ENCODE measurements around the gene SHOX. TPM values are rescaled to one million over a fixed set of nuclear protein-coding genes. Genes with fewer than 3 reads are reported as not detected.
"Not testable (repeated sequence)": the region's sequence is repeated elsewhere in the genome, so short reads cannot be mapped to it uniquely, and the experiment has no call there.

The SHOX gene
- total RNA-seq, 3 donors from 2014 or later (not counting 1 experiment from before 2014, with no cell fraction given) = not detected

GRCh38 chrX:621705-622503, 8.7 kb upstream of the SHOX start:
- Mint-ChIP-seq H3K9me3 (peaks cover 20 to 25% of the 10 kb centered on the region in 2 donors), H3K27ac (no peak overlapping the region), H3K27me3 (ENCODE audit: low read depth in 2 of 2) (peaks cover 48 to 60% of the 10 kb centered on the region in 2 donors), H3K4me1 (peaks cover 0 to 10% of the 10 kb centered on the region in 2 donors), H3K36me3 (no peaks in the 10 kb centered on the region), H3K4me3 (no peak overlapping the region)
- no peaks in the 10 kb centered on the region for H3K9me3 ChIP-seq (ENCODE audit: control insufficient read depth, insufficient read depth, low read length)
- no peak for ATAC-seq
- WGBS (ENCODE audit: insufficient coverage) = 32% methylated on average over 9 of the region's 11 CpGs
- peaks cover 6% of the 10 kb centered on the region for H3K27me3 ChIP-seq (ENCODE audit: control insufficient read depth, insufficient read depth, low read length)
- H3K27ac ChIP-seq (ENCODE audit: low read length) = no peak overlapping the region
- H3K4me3 ChIP-seq (ENCODE audit: low read length) = no peak overlapping the region
- TF ChIP-seq, protein P1, sequence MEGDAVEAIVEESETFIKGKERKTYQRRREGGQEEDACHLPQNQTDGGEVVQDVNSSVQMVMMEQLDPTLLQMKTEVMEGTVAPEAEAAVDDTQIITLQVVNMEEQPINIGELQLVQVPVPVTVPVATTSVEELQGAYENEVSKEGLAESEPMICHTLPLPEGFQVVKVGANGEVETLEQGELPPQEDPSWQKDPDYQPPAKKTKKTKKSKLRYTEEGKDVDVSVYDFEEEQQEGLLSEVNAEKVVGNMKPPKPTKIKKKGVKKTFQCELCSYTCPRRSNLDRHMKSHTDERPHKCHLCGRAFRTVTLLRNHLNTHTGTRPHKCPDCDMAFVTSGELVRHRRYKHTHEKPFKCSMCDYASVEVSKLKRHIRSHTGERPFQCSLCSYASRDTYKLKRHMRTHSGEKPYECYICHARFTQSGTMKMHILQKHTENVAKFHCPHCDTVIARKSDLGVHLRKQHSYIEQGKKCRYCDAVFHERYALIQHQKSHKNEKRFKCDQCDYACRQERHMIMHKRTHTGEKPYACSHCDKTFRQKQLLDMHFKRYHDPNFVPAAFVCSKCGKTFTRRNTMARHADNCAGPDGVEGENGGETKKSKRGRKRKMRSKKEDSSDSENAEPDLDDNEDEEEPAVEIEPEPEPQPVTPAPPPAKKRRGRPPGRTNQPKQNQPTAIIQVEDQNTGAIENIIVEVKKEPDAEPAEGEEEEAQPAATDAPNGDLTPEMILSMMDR (IDR thresholded peaks at IDR 0.05) = no peak
- intact Hi-C loops (cut with micrococcal nuclease) = no loop called here
- no peaks in the 10 kb centered on the region for H3K4me1 ChIP-seq (ENCODE audit: control insufficient read depth, insufficient read depth, low read length)
- no peaks in the 10 kb centered on the region for H3K36me3 ChIP-seq (ENCODE audit: control insufficient read depth, insufficient read depth, low read length)
- no peak for DNase-seq

DNA sequence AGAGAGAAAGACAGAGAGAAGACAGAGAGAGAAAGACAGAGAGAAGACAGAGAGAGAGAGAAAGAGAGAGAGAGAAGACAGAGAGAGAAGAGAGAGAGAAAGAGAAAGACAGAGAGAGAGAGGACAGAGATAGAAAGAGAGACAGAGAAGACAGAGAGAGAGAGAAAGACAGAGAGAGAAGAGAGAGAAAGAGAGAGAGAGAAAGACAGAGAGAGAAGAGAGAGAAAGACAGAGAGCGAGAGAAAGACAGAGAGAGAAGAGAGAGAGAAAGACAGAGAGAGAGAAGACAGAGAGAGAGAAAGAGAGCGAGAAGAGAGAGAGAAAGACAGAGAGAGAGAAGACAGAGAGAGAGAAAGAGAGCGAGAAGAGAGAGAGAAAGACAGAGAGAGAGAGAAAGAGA, 7.8 kb upstream of the SHOX start:
- H3K36me3 ChIP-seq (ENCODE audit: control insufficient read depth, insufficient read depth, low read length); H3K4me3 Mint-ChIP-seq; H3K36me3 Mint-ChIP-seq; H3K9me3 ChIP-seq (ENCODE audit: control insufficient read depth, insufficient read depth, low read length); ATAC-seq; H3K4me1 ChIP-seq (ENCODE audit: control insufficient read depth, insufficient read depth, low read length); H3K4me3 ChIP-seq (ENCODE audit: low read length); intact Hi-C loops (cut with micrococcal nuclease); H3K27ac Mint-ChIP-seq; H3K27ac ChIP-seq (ENCODE audit: low read length); DNase-seq; H3K27me3 ChIP-seq (ENCODE audit: control insufficient read depth, insufficient read depth, low read length): not testable (repeated sequence)
- peaks cover 21 to 26% of the 10 kb centered on the region in 2 donors for H3K9me3 Mint-ChIP-seq
- WGBS (ENCODE audit: insufficient coverage) = 64% methylated on average over 3 of the region's 3 CpGs
- peaks cover 0 to 10% of the 10 kb centered on the region in 2 donors for H3K4me1 Mint-ChIP-seq
- peaks cover 53 to 68% of the 10 kb centered on the region in 2 donors for H3K27me3 Mint-ChIP-seq (ENCODE audit: low read depth in 2 of 2)

GRCh38 chrX:623268-623598, 7.4 kb upstream of the SHOX start:
- DNase-seq (no peak), ATAC-seq (no peak)
- Mint-ChIP-seq H3K9me3 (peaks cover 19 to 26% of the 10 kb centered on the region in 2 donors), H3K27me3 (ENCODE audit: low read depth in 2 of 2) (peaks cover 54 to 68% of the 10 kb centered on the region in 2 donors), H3K27ac (no peak overlapping the region), H3K4me3 (no peak overlapping the region), H3K36me3 (no peaks in the 10 kb centered on the region), H3K4me1 (peaks cover 0 to 10% of the 10 kb centered on the region in 2 donors)
- H3K4me1 ChIP-seq (ENCODE audit: control insufficient read depth, insufficient read depth, low read length) = no peaks in the 10 kb centered on the region
- TF ChIP-seq, protein P1 (IDR thresholded peaks at IDR 0.05) = no peak
- H3K36me3 ChIP-seq (ENCODE audit: control insufficient read depth, insufficient read depth, low read length) = no peaks in the 10 kb centered on the region
- no peak overlapping the region for H3K27ac ChIP-seq (ENCODE audit: low read length)
- peaks cover 4% of the 10 kb centered on the region for H3K9me3 ChIP-seq (ENCODE audit: control insufficient read depth, insufficient read depth, low read length)
- intact Hi-C loops (cut with micrococcal nuclease) = no loop called here
- 4% methylated on average over 5 of the region's 6 CpGs for WGBS (ENCODE audit: insufficient coverage)
- peaks cover 6% of the 10 kb centered on the region for H3K27me3 ChIP-seq (ENCODE audit: control insufficient read depth, insufficient read depth, low read length)
- no peak overlapping the region for H3K4me3 ChIP-seq (ENCODE audit: low read length)

DNA sequence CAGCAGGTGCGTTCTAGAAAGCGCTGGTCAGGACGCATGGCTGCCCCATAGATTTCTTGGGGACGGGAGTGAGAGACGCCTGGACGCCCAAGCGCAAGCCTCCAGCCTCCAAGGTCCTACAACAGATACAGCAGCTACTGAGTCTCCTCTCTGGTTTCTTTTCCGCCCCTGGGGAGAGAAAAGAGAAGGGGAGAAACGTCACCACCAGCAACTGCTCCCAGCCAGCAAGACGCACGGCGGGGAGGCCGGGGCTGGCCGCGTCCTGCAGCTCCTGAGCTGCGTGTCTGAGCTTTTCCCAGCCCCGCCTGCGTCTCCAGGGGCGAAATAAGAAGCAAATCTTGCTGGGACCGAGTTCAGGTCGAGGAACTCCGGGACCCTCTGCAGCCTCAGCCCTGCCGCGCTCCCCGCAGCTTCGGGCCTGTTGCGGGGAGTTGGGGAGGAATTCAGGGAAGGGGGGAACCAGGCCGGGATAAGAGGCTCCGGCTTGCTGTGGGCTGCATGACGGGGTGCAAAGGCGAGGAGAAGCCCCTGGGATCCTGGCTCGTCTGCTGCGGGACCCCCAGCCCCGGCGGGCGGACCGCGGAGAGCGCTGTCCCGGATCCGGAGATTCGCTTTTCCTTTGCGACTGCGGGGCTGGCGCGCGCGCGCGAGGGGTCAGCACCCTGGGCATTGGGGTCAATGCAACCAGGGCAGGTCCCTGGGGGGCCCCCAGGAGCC, 6.8 kb upstream of the SHOX start:
- H3K27ac ChIP-seq (ENCODE audit: low read length) = no peak overlapping the region
- peaks cover 6% of the 10 kb centered on the region for H3K27me3 ChIP-seq (ENCODE audit: control insufficient read depth, insufficient read depth, low read length)
- ATAC-seq (no peak), DNase-seq (no peak)
- WGBS (ENCODE audit: insufficient coverage) = 8% methylated on average over 50 of the region's 50 CpGs
- Mint-ChIP-seq H3K9me3 (peaks cover 16 to 26% of the 10 kb centered on the region in 2 donors), H3K4me3 (no peak overlapping the region), H3K36me3 (no peaks in the 10 kb centered on the region), H3K27ac (no peak overlapping the region), H3K4me1 (peaks cover 0 to 10% of the 10 kb centered on the region in 2 donors), H3K27me3 (ENCODE audit: low read depth in 2 of 2) (peaks cover 51 to 67% of the 10 kb centered on the region in 2 donors)
- H3K4me1 ChIP-seq (ENCODE audit: control insufficient read depth, insufficient read depth, low read length) = no peaks in the 10 kb centered on the region
- intact Hi-C loops (cut with micrococcal nuclease) = no loop called here
- TF ChIP-seq, protein P1 (IDR thresholded peaks at IDR 0.05) = no peak
- H3K4me3 ChIP-seq (ENCODE audit: low read length) = no peak overlapping the region
- H3K36me3 ChIP-seq (ENCODE audit: control insufficient read depth, insufficient read depth, low read length) = no peaks in the 10 kb centered on the region
- H3K9me3 ChIP-seq (ENCODE audit: control insufficient read depth, insufficient read depth, low read length) = peaks cover 4% of the 10 kb centered on the region

All from natural killer cell (primary cell).